ENCODE results near the gene HOXA13. TPM values are rescaled to one million over a fixed set of nuclear protein-coding genes. Genes with fewer than 3 reads are reported as not detected.

Gene HOXA13
- total RNA-seq, 3 donors from 2014 or later, result 0.16 to 0.33 TPM; not detected in 1

DNA sequence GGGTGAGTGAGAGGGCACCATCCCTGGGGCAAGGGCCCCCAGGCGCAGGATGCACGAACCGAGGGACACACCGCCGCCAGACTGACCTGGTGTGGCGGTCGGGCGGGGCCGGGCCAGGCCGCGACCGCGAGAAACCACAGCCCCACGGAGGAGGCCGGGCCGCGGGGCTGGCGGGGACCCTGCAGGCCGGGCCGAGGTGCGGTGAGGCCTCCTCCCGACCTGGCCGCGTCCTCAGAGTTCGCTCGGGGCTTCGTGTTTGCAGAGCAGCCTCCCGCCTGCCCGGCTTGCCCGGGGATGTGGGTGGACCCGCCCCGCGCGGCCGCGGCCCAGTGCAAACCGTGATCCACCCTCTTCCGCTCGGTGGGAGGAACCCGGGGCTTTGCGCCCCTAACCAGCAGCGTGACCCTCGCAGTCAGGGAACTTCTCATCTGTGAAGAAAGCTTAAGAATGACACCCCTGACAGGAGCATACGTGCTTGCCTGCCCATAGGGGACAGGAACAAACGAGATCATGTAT lies 20.6 kb upstream of the HOXA13 start:
- Histone ChIP-seq H3K27me3 (peaks cover 0 to 65% of the 10 kb centered on the region in 2 donors), H3K9me3 (no peaks in the 10 kb centered on the region), H3K4me1 (no peaks in the 10 kb centered on the region), H3K36me3 (no peaks in the 10 kb centered on the region), H3K27ac (no peak overlapping the region), H3K4me3 (no peak overlapping the region)
- intact Hi-C loops (cut with DNase I; ENCODE audit: low total_unique reads), result no loop called here
- DNase-seq (ENCODE audit: low spot score in 2 of 2), result no peak
- TF ChIP-seq POLR2AphosphoS5 (IDR thresholded peaks at IDR 0.05) (no peak), POLR2A (IDR thresholded peaks at IDR 0.05) (no peak)
- TF ChIP-seq, protein P1, sequence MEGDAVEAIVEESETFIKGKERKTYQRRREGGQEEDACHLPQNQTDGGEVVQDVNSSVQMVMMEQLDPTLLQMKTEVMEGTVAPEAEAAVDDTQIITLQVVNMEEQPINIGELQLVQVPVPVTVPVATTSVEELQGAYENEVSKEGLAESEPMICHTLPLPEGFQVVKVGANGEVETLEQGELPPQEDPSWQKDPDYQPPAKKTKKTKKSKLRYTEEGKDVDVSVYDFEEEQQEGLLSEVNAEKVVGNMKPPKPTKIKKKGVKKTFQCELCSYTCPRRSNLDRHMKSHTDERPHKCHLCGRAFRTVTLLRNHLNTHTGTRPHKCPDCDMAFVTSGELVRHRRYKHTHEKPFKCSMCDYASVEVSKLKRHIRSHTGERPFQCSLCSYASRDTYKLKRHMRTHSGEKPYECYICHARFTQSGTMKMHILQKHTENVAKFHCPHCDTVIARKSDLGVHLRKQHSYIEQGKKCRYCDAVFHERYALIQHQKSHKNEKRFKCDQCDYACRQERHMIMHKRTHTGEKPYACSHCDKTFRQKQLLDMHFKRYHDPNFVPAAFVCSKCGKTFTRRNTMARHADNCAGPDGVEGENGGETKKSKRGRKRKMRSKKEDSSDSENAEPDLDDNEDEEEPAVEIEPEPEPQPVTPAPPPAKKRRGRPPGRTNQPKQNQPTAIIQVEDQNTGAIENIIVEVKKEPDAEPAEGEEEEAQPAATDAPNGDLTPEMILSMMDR (IDR thresholded peaks at IDR 0.05), result no peak

DNA sequence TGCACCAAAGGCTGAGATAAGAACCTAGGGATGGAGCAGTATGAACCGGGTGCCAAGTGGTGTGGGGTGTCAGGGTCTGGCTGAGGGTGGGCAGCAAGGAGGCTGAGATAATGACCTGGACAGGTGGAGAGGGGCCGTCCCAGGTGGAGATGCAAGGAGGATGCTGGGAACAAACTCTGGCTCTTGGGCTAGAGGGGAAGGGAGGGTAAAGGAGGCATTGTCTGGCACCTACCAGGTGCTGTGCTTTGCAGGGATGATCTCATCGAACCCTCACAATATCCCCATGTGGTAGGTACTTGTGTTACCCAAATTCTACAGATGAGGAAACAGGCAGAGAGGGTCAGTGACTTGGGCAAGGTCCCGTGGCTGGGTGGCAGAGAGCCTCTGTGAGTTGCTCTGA lies 19.9 kb upstream of the HOXA13 start:
- H3K4me1 ChIP-seq, result no peaks in the 10 kb centered on the region
- no peaks in the 10 kb centered on the region for H3K9me3 ChIP-seq
- H3K36me3 ChIP-seq, result no peaks in the 10 kb centered on the region
- no peak for TF ChIP-seq POLR2A (IDR thresholded peaks at IDR 0.05)
- TF ChIP-seq, protein P1 (IDR thresholded peaks at IDR 0.05), result no peak
- TF ChIP-seq POLR2AphosphoS5 (IDR thresholded peaks at IDR 0.05), result no peak
- intact Hi-C loops (cut with DNase I; ENCODE audit: low total_unique reads), result no loop called here
- DNase-seq (ENCODE audit: low spot score in 2 of 2), result no peak
- no peak overlapping the region for H3K27ac ChIP-seq
- H3K4me3 ChIP-seq, result no peak overlapping the region
- peaks cover 0 to 59% of the 10 kb centered on the region in 2 donors for H3K27me3 ChIP-seq

DNA sequence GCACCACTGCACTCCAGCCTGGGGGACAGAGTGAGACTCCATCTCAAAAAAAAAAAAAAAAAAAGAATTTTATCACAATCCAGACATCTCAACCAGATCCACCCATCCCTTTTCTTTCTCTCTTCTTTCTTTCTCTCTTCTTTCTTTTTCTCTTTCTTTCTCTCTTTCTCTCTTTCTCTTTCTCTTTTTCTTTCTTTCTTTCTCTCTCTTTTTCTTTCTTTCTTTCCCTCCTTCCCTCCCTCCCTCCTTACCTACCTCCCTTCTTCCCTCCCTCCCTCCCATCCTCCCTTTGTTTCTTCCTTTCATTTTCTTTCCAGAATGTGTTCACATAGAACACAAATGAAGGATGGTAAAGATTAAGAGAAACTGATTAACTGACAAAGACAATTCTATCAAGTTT lies 18.1 kb upstream of the HOXA13 start:
- intact Hi-C loops (cut with DNase I; ENCODE audit: low total_unique reads), result no loop called here
- Histone ChIP-seq H3K4me3 (no peak overlapping the region), H3K36me3 (no peaks in the 10 kb centered on the region), H3K9me3 (no peaks in the 10 kb centered on the region), H3K4me1 (no peaks in the 10 kb centered on the region), H3K27ac (no peak overlapping the region), H3K27me3 (peaks cover 0 to 61% of the 10 kb centered on the region in 2 donors)
- DNase-seq (ENCODE audit: low spot score in 2 of 2), result no peak
- TF ChIP-seq, protein P1 (IDR thresholded peaks at IDR 0.05), result no peak
- TF ChIP-seq POLR2AphosphoS5 (IDR thresholded peaks at IDR 0.05) (no peak), POLR2A (IDR thresholded peaks at IDR 0.05) (no peak)

DNA sequence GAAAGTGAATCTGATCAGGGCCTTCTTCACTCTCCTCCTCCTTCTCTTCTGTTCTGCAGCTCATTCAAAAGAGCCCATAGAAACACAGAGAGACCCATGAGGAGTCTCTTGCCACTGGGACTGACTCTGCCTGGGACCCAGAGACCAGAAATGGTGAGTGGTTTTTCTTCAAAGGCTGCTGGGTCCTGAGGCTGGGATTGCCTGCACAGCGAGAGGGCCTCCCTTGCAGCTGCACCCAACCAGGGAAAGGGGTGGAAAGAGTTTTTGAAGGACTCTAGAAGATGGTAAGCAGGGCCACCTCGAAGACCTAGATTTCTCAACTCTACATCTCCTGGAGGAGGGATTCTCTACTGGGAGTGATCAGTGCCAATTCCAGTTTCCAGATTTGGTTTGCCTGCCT lies 15.5 kb upstream of the HOXA13 start:
- Histone ChIP-seq H3K9me3 (no peaks in the 10 kb centered on the region), H3K27me3 (peaks cover 0 to 64% of the 10 kb centered on the region in 2 donors), H3K4me3 (no peak overlapping the region), H3K27ac (no peak overlapping the region), H3K4me1 (no peaks in the 10 kb centered on the region), H3K36me3 (no peaks in the 10 kb centered on the region)
- DNase-seq (ENCODE audit: low spot score in 2 of 2), result no peak
- TF ChIP-seq POLR2AphosphoS5 (IDR thresholded peaks at IDR 0.05) (no peak), POLR2A (IDR thresholded peaks at IDR 0.05) (no peak)
- TF ChIP-seq, protein P1 (IDR thresholded peaks at IDR 0.05), result no peak
- intact Hi-C loops (cut with DNase I; ENCODE audit: low total_unique reads), result no loop called here

DNA sequence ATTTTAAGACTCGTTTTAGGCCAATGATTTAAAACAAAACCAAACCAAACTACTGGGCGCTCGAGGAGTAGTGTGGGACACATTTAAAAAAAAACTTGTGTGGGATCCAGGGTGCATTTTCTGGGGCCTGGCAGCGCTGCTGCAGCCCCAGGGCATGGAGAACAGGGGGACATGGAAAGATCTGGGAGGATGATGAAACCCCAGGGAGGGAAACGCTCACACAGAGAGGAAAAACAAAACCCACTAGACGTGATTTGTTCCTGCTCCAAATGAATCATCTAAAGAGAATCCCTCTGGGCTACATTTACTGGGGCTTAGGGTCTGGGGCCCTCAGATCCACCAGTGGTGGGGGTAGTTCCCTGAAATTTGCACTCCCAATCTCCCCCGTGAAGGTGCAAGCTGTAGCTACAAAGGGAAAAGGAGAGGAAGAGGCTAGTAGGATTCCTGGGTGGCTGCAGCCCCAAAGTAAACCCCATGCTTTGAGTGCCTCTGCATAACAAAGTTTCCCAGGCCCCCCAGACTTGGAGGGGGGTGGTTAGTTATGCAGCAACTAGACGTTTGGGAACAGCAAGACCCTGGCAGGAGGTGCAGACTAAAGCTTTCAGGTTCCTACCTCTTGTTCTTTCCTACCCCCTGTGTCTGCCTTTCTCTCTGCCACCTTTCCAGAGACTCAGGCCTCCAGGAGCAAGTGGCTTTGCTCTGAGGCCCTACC lies 14.5 kb upstream of the HOXA13 start:
- intact Hi-C loops (cut with DNase I; ENCODE audit: low total_unique reads), result no loop called here
- Histone ChIP-seq H3K9me3 (no peaks in the 10 kb centered on the region), H3K27ac (no peak overlapping the region), H3K36me3 (no peaks in the 10 kb centered on the region), H3K4me3 (no peak overlapping the region), H3K27me3 (peaks cover 0 to 64% of the 10 kb centered on the region in 2 donors), H3K4me1 (no peaks in the 10 kb centered on the region)
- no peak for DNase-seq (ENCODE audit: low spot score in 2 of 2)
- no peak for TF ChIP-seq POLR2A (IDR thresholded peaks at IDR 0.05)
- no peak for TF ChIP-seq POLR2AphosphoS5 (IDR thresholded peaks at IDR 0.05)
- TF ChIP-seq, protein P1 (IDR thresholded peaks at IDR 0.05), result no peak

Data from breast epithelium (tissue), 4 donors.